ENCODE data around the gene SRRM4.

SRRM4 gene

DNA sequence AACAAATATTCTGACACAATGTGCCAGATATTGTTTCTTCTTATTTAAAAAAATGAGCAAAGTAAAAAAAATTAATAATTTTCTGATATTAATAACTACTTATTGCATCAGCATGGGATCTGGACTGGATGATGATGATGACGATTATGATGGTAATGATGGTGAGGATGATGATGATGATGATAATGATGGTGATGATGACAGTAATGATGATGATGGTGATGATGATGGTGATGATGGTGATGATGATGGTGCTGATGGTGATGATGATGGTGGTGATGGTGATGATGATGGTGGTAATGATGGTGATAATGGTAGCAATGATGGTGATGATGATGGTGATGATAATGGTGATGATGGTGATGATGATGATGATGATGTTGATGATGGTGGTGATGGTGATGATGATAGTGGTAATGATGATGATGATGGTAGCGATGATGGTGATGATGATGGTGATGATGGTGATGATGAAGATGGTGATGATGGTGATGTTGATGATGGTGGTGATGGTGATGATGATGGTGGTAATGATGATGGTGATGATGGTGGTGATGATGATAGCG is 94.0 kb downstream of the SRRM4 start:
- no peaks in the 10 kb centered on the region for H3K9me3 ChIP-seq (ENCODE audit: control insufficient read depth in 1 of 2, low read length in 2 of 2)
- no peaks in the 10 kb centered on the region for H3K27me3 ChIP-seq (ENCODE audit: low read depth, low read length)
- no peak overlapping the region for H3K4me3 ChIP-seq (ENCODE audit: low read depth in 1 of 2, low read length in 2 of 2)
- H3K4me1 ChIP-seq (ENCODE audit: control insufficient read depth in 1 of 2, insufficient read depth in 2 of 2, low read length in 2 of 2): no peaks in the 10 kb centered on the region
- no peaks in the 10 kb centered on the region for H3K36me3 ChIP-seq (ENCODE audit: control insufficient read depth in 1 of 2, insufficient read depth in 2 of 2, low read length in 2 of 2)
- no peak overlapping the region for H3K27ac ChIP-seq (ENCODE audit: low read length)

DNA sequence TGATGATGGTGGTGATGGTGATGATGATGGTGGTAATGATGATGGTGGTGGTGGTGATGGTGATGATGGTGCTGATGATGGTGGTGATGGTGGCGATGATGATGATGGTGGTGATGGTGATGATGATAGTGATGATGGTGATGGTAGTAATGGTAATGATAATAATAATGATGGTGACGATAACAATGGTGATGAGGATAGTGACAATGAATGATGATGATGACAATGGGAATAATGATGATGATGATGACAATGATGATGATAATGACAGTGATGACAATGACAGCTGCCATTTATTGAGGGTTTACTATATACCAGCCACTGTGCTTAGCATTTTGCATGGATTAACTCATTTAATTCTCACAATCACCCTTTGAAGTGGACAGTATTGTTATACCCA is 94.6 kb downstream of the SRRM4 start:
- Histone ChIP-seq H3K4me3 (ENCODE audit: low read depth in 1 of 2, low read length in 2 of 2) (no peak overlapping the region), H3K36me3 (ENCODE audit: control insufficient read depth in 1 of 2, insufficient read depth in 2 of 2, low read length in 2 of 2) (no peaks in the 10 kb centered on the region), H3K4me1 (ENCODE audit: control insufficient read depth in 1 of 2, insufficient read depth in 2 of 2, low read length in 2 of 2) (no peaks in the 10 kb centered on the region), H3K27me3 (ENCODE audit: low read depth, low read length) (no peaks in the 10 kb centered on the region), H3K9me3 (ENCODE audit: control insufficient read depth in 1 of 2, low read length in 2 of 2) (no peaks in the 10 kb centered on the region), H3K27ac (ENCODE audit: low read length) (no peak overlapping the region)

DNA sequence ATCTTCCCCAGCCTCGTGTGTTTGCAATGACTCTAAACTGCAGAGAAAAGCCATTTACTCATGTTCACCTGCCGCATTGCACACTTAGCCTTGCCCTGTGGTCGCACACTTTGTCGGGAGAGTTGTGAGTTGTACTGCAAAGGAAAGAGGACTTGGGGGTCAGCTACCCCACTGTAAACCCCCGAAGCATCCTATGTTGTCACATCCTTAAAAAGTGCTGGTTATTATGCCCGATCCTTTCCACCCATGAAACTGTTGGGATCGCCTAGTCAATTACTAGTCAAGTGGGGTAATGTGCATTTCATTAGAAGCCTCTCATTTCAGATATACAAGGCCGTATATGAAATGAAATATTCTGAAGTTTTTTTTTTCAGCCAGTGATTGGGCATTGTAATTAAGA is 98.2 kb downstream of the SRRM4 start:
- no peaks in the 10 kb centered on the region for H3K4me1 ChIP-seq (ENCODE audit: control insufficient read depth in 1 of 2, insufficient read depth in 2 of 2, low read length in 2 of 2)
- H3K36me3 ChIP-seq (ENCODE audit: control insufficient read depth in 1 of 2, insufficient read depth in 2 of 2, low read length in 2 of 2): no peaks in the 10 kb centered on the region
- no peaks in the 10 kb centered on the region for H3K9me3 ChIP-seq (ENCODE audit: control insufficient read depth in 1 of 2, low read length in 2 of 2)
- no peaks in the 10 kb centered on the region for H3K27me3 ChIP-seq (ENCODE audit: low read depth, low read length)
- H3K4me3 ChIP-seq (ENCODE audit: low read depth in 1 of 2, low read length in 2 of 2): no peak overlapping the region
- no peak overlapping the region for H3K27ac ChIP-seq (ENCODE audit: low read length)

DNA sequence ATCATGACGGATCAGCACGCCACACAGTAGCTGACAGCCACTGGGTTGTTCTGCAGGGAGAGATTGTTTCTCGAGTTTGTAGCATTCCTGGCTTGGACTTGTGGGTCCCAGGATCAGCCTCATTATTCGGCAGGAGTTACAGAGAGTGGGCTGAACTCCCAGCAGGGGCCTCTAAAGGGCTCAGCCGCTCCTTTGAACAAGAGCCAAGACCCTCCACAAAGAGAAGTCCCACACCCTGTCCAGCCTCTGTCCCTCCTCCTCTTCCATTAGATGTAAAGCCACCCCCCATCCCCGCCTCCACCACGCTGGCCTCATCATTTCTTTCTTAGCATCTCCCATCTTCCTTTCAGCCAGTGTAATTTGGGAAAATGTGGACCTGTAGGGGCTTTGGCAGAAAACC is 100.7 kb downstream of the SRRM4 start:
- no peaks in the 10 kb centered on the region for H3K9me3 ChIP-seq (ENCODE audit: control insufficient read depth in 1 of 2, low read length in 2 of 2)
- no peaks in the 10 kb centered on the region for H3K36me3 ChIP-seq (ENCODE audit: control insufficient read depth in 1 of 2, insufficient read depth in 2 of 2, low read length in 2 of 2)
- no peak overlapping the region for H3K4me3 ChIP-seq (ENCODE audit: low read depth in 1 of 2, low read length in 2 of 2)
- H3K27ac ChIP-seq (ENCODE audit: low read length): no peak overlapping the region
- no peaks in the 10 kb centered on the region for H3K4me1 ChIP-seq (ENCODE audit: control insufficient read depth in 1 of 2, insufficient read depth in 2 of 2, low read length in 2 of 2)
- H3K27me3 ChIP-seq (ENCODE audit: low read depth, low read length): no peaks in the 10 kb centered on the region

DNA sequence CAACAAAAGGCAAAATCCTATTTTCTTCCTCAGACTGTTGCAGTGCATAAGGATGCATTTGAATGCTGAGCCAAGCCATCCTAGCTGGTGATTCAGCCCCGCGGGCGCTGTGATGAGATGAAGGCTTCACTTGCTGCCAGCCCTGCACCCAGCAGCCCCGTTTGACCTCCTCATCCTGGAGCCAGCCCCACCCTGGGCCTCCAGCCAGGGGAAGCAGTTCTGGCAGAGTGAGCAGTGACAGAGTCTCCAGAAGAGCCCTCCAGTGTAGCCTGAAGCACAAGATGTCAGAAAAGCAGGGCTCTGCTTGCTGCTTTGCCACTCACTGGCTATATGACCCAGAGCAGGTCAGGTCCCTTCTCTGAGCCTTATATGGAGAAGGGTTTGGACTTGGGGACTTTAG is 101.2 kb downstream of the SRRM4 start:
- no peak overlapping the region for H3K27ac ChIP-seq (ENCODE audit: low read length)
- no peaks in the 10 kb centered on the region for H3K27me3 ChIP-seq (ENCODE audit: low read depth, low read length)

DNA sequence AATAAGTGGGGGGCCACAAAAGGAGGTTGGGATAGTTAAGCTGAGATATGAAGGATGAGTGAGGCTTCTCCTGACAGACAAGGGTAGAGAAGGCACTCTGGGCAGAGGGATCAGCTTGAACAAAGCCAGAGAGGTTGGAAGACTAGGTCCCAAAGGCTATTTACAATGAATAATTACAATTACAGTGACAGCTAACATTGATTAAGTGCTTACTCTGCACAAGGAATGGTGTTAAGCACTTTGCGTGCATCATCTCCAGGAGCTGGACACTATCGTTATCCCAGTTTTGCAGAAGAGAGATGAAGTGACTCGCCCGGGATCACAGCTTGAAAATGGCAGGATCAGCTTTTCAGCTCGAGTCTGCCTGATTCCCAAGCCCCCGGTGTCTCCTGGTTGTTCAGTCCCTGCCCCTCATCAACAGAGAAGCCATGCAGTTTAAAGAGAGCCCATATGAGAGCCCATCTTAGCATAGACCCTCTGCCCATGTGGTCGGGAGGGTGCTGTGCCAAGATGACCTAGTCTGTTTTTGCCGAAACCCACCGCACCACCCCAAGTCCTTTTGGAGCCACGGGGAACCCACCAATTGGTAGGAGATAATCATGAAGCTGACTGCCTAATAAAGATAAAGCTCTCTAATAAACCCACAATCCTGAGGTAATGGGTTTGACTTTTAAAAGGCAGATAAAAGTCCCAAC is 107.5 kb downstream of the SRRM4 start:
- Histone ChIP-seq H3K27ac (ENCODE audit: low read length) (no peak overlapping the region), H3K9me3 (ENCODE audit: control insufficient read depth in 1 of 2, low read length in 2 of 2) (no peaks in the 10 kb centered on the region), H3K4me3 (ENCODE audit: low read depth in 1 of 2, low read length in 2 of 2) (no peak overlapping the region), H3K27me3 (ENCODE audit: low read depth, low read length) (no peaks in the 10 kb centered on the region), H3K4me1 (ENCODE audit: control insufficient read depth in 1 of 2, insufficient read depth in 2 of 2, low read length in 2 of 2) (no peaks in the 10 kb centered on the region), H3K36me3 (ENCODE audit: control insufficient read depth in 1 of 2, insufficient read depth in 2 of 2, low read length in 2 of 2) (no peaks in the 10 kb centered on the region)

More for the DNA sequence above, 101.2 kb downstream of the SRRM4 start:
- no peak overlapping the region for H3K4me3 ChIP-seq (ENCODE audit: low read depth in 1 of 2, low read length in 2 of 2)
- H3K4me1 ChIP-seq (ENCODE audit: control insufficient read depth in 1 of 2, insufficient read depth in 2 of 2, low read length in 2 of 2): no peaks in the 10 kb centered on the region
- no peaks in the 10 kb centered on the region for H3K36me3 ChIP-seq (ENCODE audit: control insufficient read depth in 1 of 2, insufficient read depth in 2 of 2, low read length in 2 of 2)
- no peaks in the 10 kb centered on the region for H3K9me3 ChIP-seq (ENCODE audit: control insufficient read depth in 1 of 2, low read length in 2 of 2)

DNA sequence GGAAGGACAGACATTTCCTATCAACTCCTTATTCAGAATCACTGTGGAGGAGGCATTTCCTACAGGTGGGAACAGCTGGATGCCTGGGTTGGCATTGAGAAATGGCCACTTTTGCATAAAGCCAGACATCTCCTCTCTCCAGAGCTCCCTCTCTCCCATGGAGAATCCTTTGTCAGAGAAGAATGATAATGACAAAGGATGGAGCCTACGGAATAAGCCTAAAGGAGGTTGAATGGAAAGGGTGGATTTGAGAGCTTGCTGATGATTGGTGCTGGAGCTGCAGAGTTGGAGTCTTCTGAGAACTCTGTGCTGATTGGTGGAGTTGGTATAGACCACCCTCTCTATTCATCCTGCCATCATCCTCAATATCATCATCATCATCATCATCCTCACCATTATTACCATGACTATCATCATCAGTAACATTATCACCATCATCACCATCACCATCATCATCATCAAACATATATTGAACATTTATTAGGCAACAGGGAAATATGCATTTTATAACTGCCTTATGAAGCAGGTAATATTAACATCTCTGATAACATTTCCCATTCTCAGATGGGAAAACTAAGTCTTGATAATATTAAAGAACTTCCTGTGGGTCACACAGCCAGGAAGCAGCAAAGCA is 108.2 kb downstream of the SRRM4 start:
- Histone ChIP-seq H3K9me3 (ENCODE audit: control insufficient read depth in 1 of 2, low read length in 2 of 2) (no peaks in the 10 kb centered on the region), H3K36me3 (ENCODE audit: control insufficient read depth in 1 of 2, insufficient read depth in 2 of 2, low read length in 2 of 2) (no peaks in the 10 kb centered on the region), H3K4me1 (ENCODE audit: control insufficient read depth in 1 of 2, insufficient read depth in 2 of 2, low read length in 2 of 2) (no peaks in the 10 kb centered on the region), H3K27me3 (ENCODE audit: low read depth, low read length) (no peaks in the 10 kb centered on the region), H3K27ac (ENCODE audit: low read length) (no peak overlapping the region), H3K4me3 (ENCODE audit: low read depth in 1 of 2, low read length in 2 of 2) (no peak overlapping the region)

DNA sequence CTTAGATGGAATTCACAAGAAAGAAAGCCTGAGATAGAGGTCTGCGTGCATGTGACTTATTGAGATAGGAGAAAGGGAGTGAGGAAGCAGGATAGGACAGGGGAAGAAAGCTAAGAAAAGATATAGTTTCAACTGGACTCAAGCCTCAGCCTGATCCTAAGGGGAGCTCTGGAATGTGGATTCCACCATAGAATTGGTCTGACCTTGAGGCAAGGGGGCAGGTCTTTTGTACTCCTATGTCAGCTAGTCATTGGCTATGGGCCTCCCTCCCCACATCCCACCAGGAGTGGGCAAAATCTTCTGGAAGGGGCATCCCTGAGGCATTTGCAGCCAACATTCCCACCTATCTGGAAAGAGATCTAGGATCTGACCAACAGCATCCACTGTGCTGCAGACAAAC is 108.9 kb downstream of the SRRM4 start:
- no peaks in the 10 kb centered on the region for H3K36me3 ChIP-seq (ENCODE audit: control insufficient read depth in 1 of 2, insufficient read depth in 2 of 2, low read length in 2 of 2)
- no peaks in the 10 kb centered on the region for H3K9me3 ChIP-seq (ENCODE audit: control insufficient read depth in 1 of 2, low read length in 2 of 2)
- no peaks in the 10 kb centered on the region for H3K27me3 ChIP-seq (ENCODE audit: low read depth, low read length)
- no peak overlapping the region for H3K27ac ChIP-seq (ENCODE audit: low read length)
- H3K4me3 ChIP-seq (ENCODE audit: low read depth in 1 of 2, low read length in 2 of 2): no peak overlapping the region
- H3K4me1 ChIP-seq (ENCODE audit: control insufficient read depth in 1 of 2, insufficient read depth in 2 of 2, low read length in 2 of 2): no peaks in the 10 kb centered on the region

DNA sequence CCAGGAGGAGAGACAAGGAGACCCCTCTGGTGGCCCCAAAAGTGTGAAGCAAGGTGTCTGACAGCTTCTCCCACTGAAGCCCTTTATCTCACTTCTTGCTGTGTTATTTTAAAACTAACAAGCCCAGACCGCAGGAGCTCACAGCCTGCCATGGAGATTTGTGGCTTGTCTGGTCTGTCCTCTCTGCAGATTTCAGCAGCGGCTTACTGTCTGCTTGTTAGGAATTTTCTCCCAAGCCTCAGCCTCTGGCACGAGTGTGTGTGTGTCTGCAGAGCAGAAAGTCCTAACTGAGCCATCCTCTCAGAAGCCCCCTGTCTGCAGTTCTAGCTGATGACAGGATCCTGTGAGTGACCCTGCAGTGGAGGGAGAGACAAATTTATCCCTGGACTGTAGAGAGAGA is 109.5 kb downstream of the SRRM4 start:
- H3K4me3 ChIP-seq (ENCODE audit: low read depth in 1 of 2, low read length in 2 of 2): no peak overlapping the region
- H3K27ac ChIP-seq (ENCODE audit: low read length): no peak overlapping the region
- no peaks in the 10 kb centered on the region for H3K9me3 ChIP-seq (ENCODE audit: control insufficient read depth in 1 of 2, low read length in 2 of 2)
- H3K27me3 ChIP-seq (ENCODE audit: low read depth, low read length): no peaks in the 10 kb centered on the region
- no peaks in the 10 kb centered on the region for H3K4me1 ChIP-seq (ENCODE audit: control insufficient read depth in 1 of 2, insufficient read depth in 2 of 2, low read length in 2 of 2)
- H3K36me3 ChIP-seq (ENCODE audit: control insufficient read depth in 1 of 2, insufficient read depth in 2 of 2, low read length in 2 of 2): no peaks in the 10 kb centered on the region

DNA sequence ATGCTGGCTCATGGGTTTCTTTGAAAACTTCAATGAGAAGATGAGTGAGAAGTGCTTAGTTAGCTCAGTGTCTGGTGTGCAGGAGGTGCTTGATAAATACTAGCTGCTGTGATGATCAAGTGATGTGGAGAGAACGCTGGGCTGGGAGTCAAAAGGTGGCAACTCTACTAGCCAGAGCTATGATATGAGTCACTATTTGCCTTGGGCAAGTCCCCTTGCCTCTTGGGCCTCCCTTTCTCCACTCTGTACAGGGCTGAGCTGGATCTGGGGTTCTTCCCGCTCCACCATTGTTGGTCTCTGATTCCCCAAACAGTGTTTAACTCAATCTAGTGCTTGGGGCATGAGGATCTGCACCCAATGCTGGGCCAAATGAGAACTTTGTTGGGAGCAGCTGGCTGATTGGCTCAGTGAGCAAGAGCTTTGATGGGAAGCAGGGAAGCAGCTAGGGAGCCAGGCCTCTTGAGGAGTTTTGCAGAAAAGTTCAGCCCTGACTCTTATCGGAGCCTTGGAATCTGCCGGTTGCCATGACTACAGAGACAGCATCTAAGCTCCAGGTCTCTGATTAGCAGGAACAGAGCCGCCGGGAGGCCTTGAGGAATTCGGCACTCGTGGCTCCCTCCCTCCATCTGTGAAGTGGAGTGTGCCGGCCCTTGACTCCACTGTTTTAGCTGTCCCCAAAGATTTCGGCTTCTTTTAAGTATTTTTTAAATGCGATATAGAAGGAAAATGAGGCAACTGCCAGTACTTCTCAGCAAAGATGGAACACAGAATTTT is 115.3 kb downstream of the SRRM4 start:
- Histone ChIP-seq H3K4me1 (ENCODE audit: control insufficient read depth in 1 of 2, insufficient read depth in 2 of 2, low read length in 2 of 2) (no peaks in the 10 kb centered on the region), H3K4me3 (ENCODE audit: low read depth in 1 of 2, low read length in 2 of 2) (no peak overlapping the region), H3K36me3 (ENCODE audit: control insufficient read depth in 1 of 2, insufficient read depth in 2 of 2, low read length in 2 of 2) (no peaks in the 10 kb centered on the region), H3K27ac (ENCODE audit: low read length) (no peak overlapping the region), H3K27me3 (ENCODE audit: low read depth, low read length) (no peaks in the 10 kb centered on the region), H3K9me3 (ENCODE audit: control insufficient read depth in 1 of 2, low read length in 2 of 2) (peaks cover 0 to 8% of the 10 kb centered on the region in 2 donors)

DNA sequence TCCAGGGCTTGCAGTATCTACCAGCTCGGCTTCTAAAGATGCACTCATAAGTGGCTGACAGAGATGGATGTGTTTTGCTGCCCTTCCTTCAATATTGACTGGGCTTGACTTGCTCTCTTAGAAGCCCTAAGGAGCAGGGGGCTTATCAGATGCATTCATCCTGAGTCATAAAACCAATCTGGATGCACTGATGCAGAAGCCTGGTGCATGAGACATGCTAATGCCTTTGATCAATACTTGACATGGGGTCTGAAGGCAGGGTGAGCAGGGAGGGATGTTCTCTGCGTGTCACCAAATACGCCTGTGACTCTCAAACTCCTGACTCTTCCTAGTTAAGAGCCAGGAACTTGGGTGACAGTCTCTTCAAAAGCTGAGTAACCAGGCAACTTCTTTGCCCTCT is 119.6 kb downstream of the SRRM4 start:
- H3K4me1 ChIP-seq (ENCODE audit: control insufficient read depth in 1 of 2, insufficient read depth in 2 of 2, low read length in 2 of 2): no peaks in the 10 kb centered on the region
- H3K36me3 ChIP-seq (ENCODE audit: control insufficient read depth in 1 of 2, insufficient read depth in 2 of 2, low read length in 2 of 2): no peaks in the 10 kb centered on the region
- H3K27ac ChIP-seq (ENCODE audit: low read length): no peak overlapping the region
- H3K4me3 ChIP-seq (ENCODE audit: low read depth in 1 of 2, low read length in 2 of 2): no peak overlapping the region
- no peaks in the 10 kb centered on the region for H3K27me3 ChIP-seq (ENCODE audit: low read depth, low read length)
- peaks cover 0 to 8% of the 10 kb centered on the region in 2 donors for H3K9me3 ChIP-seq (ENCODE audit: control insufficient read depth in 1 of 2, low read length in 2 of 2)

Measured in muscle layer of duodenum (tissue), 2 donors.